ENCODE results near the gene PARP8.
"Not testable (repeated sequence)": the region's sequence is repeated elsewhere in the genome, so short reads cannot be mapped to it uniquely, and the experiment has no call there.

GRCh38 chr5:50637576-50637975 is 28.9 kb upstream of the PARP8 start:
- not testable (repeated sequence) for TF ChIP-seq CTCF (IDR thresholded peaks at IDR 0.05); TEAD4 (CRISPR knock-in tag; IDR thresholded peaks at IDR 0.05); CREB1 (CRISPR knock-in tag; IDR thresholded peaks at IDR 0.05)

All from WTC11 (cell line).